DMS79 (cell line): ENCODE results near the gene AKAP13.
"Not testable (repeated sequence)": the region's sequence is repeated elsewhere in the genome, so short reads cannot be mapped to it uniquely, and the experiment has no call there.

ENCODE experiments used
- DNase-seq: peaks from one replicate; lab custom pipeline; 2025; lab: John Stamatoyannopoulos, UW

The AKAP13 gene

DNA sequence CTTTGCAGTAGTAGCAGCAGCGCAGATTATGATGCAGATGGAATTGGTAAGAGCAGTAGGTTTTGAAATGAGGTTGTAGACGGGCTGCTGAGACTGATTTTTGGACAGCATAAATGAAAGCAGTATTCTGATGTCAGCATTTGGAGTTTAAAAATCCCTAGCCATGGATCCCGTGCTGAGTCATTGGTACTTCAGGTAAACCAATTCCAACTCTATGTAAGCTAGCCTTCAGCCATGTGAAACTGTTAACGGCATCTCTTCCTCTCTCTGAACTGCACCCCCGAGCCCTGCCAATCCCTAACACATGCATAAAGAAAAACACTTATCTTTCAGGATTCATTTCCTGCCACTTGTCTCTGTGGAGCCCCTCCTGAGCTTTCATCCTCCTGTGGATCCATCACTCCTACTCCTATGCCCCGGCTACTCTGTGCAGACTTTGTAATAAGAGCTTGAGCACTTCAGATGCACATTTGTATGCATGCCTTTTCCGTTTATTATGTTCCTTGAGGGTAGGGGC lies 119.0 kb downstream of the AKAP13 start:
- DNase-seq, result peak; percentile 37

DNA sequence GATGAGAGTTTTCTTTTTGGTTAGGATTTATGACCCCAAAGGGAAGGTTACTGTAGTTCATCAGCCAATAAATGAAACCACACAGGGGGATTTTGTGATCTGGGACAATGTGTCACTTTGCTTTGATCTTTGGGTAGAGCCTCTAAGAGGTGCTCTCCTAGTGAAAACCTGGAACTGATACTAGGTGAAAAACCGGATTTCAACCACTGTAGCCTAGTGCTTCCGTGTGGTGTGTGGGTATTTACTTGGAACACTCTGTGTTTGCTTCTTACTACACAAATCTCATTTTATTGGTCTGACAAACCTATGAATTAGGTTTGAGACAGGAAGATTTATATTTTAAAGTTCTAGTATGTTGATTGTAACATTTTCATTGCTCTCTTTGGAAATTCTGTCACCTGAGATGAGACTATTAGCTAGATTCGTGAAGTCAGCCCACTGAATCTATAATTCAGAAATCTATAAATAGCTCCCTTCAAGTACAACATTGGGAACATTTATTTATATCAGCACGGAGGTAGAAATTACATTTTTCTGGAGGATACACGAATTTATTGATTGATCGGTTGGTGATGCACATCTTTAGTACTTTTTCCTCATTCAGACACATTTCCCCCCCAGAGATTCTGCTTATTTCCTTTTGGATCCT lies 119.8 kb downstream of the AKAP13 start:
- DNase-seq, result no peak

DNA sequence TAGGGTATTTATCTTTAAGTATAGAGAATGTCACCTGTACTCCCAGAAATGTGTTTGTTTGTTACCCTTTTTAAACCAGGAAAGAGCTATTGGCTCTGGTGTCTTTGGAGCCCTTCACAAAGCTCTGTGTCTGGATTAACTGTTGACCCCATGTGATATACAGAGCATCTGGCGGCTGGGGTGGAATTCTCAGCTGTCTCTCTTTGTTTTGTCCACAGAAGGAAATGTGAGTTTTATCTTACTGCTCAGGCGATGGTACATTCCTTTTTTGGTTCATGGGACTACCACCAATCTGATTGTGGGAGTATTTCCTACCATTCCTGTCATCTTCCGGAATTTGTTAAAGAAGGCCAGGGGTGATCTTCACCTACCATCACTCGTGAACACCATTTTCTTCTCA lies 120.3 kb downstream of the AKAP13 start:
- no peak for DNase-seq

DNA sequence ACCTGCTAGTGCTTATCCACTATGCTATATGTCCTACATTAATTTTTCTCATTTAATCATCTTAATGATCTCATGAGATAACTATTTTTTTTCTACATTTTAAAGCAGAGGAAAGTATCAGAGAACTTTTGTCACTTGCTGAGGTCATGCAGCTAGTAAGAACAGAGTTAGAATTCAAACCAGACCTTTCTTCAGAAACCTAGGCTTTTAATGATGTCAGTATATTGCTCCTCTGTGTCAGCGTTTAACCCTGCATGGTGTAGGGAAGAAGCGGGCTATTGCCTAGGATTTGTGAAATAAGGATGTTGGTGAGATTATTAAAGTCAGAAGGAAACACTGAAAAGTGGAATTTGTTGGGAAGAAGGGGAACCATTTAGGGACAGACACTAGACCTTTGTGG lies 121.2 kb downstream of the AKAP13 start:
- DNase-seq, result no peak

DNA sequence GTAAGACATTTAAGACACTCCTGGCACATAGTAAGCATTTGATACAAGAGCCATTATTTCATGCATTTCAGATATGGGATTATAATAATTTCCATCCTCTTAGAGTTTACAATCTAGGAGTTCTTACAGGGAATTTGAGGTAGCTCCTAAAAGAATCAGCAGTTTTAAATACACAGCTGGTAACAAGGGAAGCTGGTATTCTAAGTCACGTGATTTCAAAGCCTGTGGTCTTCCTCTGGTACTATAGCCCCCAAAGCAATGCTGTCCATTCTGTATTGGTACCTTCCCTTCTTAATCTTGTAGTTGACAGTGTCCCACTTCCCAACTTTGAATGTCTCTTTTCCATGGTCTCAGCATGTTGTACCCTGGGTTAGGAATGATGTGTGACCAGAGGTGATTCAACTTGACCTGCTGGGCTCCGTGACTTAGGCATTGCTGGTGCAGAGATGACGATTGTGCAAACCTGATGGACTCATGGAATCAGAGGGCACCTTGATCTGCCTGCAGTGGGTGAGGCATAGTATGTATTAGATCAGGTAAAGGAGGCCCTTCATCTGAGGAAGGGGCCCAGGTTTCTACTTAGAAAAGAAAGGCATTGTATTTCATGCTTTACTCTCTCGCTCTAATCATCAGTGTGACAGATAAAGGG lies 122.9 kb downstream of the AKAP13 start:
- no peak for DNase-seq

DNA sequence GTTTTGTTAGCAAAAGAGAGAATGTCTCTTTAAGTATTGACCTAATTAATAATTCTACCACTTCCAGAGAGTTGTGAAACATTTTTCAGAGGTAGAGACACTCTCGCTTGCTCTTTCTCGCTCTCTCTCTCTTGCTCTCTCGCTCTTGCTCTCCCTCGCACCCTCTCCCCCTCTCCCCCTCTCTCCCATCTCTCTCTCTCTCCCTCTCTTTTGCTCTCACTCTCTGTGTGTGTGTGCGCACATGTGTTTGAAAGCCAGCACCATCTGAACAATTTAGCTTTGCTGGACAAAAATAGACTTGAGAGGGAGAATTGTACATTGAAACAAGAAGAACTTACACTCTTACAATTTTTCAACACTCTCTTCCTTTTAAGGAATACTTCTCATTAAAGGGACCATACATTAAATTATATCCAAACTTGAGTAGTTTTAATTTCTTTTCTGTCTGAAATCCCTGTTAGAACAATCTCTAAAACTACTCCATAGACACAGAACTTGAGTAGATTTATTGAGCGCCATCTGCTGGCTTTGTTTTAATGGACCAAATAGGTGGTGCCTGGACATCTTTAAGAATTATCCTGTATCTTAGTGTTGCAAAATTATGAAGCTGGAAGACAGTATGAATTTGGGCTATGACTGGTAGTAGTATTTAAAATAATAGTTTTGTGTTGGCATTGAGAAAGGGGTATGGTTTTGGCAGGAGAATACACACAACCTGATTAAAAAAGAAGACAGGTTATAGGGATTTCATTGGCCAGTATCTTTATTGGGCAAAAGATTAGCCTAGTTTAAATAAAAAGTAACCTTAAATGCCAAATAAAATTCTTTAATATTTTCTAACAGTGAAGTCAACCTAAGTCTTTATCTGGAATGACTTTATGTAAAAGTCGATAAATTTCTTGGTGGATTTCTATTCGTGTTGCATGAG lies 124.6 kb downstream of the AKAP13 start:
- no peak for DNase-seq

DNA sequence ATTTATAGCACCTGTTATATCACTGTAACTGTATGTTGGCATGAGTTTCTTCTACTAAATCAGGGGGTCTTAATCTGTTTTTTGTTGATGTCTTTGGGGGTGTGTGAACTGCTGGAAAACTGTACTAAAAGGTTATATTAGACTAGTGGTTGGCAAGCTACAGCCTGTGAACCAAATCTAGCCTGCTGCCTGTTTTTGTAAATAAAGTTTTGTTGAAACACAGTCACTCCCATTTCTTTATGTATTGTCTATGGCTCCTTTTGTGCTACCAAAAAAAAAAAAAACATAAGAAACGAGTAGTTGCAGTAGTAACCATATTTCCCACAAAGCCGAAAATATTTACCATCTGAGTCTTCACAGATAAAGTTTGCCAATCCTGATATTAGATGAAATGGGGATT lies 126.7 kb downstream of the AKAP13 start:
- no peak for DNase-seq

DNA sequence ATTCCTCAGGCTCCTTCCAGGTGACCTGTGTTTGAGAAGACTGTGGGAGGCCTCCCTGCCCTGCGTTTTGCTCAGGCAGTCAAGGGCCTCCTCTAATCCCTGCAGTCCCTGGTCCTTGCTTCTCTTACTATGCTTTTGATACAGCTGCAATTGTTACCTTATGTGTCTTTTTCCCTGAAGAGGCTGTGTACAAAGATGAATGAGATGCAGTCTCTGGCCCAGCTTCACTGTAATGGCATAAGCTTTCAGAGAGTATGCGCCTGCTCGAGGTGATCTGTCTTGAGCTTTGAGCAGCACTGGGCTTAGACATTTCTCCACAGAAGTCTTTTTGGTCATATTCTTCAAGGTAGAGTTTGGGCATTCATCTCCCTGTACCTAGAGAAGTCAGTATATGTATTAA lies 129.6 kb downstream of the AKAP13 start:
- no peak for DNase-seq

DNA sequence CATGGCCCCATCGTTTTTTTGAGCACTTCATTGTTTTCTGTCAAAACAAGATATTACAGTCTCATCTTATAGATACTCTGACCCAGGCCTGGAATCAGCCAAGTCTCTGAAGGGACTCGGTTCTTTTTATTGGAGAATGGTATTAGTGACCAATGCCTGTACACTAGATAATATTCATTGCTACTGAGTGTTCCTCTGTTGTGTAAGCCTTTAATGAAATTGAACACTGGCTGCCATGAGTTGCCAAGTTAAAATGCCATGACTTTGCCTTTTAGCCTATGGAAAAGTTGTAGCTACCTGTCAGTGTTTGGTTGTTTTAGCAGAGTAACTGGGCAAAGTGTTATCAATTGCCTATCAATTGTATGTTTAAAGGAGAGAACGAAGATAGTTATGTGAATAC lies 134.0 kb downstream of the AKAP13 start:
- no peak for DNase-seq

DNA sequence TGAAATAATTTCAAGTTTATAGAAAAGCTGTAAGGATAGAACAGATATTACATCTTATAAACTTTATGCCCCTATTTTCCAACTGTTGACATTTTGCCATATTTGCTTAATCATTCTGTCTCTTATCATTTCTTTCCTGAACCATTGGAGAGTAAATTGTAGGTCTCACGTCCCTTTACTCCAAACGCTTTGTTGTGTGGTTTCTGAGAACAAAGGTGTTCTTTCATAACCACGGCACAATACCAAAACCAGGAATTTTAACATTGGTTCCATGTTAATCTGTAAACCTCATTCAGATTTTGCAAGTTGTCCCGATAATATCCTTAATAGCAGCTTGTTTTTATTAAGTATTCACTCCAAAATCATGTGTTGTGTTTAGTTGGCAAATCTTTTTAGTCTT lies 134.8 kb downstream of the AKAP13 start:
- no peak for DNase-seq

DNA sequence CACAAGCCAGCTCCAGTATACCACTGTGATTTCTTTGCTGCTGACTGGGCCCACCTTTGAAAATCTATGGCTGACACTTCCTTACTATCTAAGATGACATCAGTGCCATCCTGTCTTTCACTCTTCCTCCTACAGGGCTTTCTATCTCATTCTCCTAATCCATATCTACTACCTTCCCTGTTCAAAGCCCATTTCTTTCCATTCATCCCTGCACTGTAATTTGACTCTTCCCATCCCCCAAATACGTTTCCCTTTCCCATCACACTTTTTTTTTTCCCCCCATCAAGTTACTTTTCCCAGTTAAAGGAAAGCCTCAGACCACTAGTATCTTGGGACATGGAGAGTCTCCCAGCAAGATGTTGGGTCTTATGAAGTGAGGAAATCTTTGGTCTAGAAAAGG lies 136.7 kb downstream of the AKAP13 start:
- no peak for DNase-seq

DNA sequence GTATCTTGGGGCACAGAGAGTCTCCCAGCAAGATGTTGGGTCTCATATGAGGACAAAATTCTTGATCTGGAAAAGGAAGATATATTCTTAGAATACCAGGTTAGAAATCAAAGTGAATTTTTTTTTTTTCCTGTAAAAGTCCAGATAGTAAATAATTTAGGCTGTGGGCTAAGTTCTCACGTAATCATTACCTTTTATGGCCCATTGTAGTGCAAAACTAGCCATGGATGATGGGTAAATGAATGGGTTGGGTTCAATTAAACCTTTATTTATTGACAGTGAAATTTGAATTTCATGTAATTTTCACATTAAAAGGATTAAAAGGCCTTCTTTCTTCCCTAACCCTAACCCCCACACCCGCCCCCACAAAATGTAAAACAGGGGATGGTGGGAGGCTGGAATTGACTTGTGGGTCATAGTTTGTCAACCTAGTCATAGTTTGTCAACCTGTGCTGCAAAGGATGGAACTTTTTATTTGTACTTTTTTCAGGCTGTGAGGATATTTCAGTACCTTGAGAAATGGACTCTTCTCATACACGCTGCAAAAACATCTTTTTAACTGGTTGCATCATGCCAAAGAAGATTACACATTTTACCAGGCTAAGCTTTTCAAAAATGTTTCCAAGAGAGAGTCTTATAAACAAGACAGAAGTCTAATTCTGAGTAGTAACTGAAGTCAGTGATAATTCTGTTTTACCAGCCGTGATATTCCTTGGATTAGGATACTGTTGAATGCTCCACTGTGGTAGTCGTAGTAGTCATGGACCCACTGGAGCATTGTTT lies 138.8 kb downstream of the AKAP13 start:
- no peak for DNase-seq

DNA sequence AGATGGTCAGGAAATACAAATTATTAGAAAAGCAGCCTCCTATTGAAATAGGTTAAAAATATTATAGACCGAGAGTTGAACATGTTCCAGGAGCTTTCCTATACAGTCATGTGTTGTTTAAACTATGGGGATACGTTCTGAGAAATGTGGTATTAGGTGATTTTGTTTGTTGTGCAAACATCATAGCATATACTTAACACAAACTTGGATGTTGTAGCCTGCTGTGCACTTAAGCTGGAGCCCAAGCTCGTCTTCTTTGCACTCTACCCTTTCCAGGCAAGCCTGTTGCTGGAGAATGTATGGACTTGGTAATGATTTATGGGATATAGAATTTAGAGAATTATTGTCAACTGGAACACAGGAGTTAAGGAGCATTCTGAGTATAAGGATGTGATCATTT lies 140.2 kb downstream of the AKAP13 start:
- no peak for DNase-seq

DNA sequence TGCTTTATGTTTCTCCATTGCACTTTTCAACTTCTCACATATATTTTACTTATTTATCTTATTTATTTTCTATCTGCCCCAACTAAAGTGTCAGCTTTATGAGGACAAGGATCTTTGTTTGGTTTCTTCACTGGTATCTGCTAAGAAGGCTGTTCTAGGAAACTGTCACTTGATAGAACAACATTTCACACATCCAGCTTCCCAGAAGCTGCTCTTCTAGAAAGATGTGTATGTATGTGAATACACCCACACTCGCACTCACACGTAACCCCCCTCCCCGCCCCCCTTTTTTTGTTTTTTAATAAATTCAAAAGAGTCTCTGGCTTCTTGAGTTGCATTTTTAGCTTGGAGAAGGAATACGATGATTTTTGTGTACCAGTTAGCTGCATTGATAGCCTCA lies 143.1 kb downstream of the AKAP13 start:
- no peak for DNase-seq

DNA sequence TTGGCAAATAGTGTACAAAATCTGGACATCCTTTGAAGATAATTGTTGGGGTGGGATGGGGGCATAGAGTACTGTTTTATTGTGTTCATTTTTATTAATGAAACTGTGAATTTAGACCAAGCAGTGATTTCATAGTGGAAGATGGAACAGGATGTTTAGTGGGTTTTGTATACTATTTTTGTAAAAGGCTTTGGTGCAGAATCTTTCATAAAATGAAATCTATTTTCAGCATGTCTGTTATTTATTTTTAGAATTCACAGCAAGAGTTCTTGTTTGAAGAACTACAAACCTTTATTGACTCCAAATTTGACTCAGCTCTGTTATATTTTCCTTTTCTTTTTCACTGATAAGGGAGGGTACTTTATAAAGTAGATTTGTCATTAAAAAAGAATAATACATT lies 145.4 kb downstream of the AKAP13 start:
- no peak for DNase-seq

DNA sequence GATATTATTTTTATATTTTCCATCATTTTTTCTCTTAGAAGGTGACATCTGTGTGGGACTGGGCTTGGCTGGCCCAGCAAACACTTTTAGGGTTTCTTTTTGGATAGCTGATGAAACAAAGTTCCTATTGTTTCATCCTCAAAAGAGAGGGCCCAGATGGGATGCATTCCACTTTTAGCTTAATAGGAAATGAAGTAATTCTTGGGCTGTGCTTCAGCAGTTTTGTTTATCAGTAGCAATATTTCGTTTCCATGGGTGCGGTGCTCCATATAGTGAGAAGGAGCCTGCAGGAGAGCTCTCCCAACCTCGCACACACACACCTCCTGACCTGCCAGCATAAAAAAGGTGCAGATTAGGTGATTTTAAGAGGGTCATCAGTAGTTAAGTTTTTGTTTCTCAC lies 147.5 kb downstream of the AKAP13 start:
- DNase-seq, result no peak

DNA sequence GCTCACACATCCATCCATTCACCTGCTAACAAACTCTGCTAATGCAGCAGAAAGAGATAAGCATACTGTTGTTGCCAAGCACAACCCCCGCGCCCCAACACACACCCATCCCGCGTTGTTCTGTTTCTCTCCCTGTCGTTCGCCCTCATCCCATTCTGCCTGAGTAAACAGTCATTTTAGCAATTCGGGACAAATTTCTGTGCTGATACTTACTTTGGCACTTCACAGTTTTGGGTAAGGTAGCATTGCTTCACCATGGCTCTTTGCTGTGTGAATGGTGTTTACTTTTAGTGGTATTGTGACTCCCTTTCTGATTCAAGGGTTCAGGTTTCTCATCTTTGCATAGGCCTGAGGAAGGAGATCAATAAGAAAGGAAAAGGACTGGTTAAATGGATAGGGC lies 149.7 kb downstream of the AKAP13 start:
- no peak for DNase-seq

DNA sequence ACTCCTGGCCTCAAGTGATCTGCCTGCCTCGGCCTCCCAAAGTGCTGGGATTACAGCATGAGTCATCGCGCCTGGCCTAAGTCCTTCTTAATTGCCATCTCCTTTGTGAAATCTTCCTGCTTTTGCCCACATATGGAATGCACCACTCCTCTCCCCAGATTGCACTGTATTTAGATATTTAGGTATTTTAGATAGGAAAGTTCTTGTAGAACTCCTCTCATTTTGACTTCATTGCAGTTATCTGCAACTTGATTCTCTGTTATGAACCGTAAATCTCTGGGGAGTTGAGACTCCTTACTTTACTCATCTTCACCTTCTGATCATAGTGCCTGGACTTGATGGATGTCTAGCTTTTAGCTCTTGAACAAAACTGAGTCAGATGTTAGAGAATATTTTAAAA lies 150.7 kb downstream of the AKAP13 start:
- no peak for DNase-seq

DNA sequence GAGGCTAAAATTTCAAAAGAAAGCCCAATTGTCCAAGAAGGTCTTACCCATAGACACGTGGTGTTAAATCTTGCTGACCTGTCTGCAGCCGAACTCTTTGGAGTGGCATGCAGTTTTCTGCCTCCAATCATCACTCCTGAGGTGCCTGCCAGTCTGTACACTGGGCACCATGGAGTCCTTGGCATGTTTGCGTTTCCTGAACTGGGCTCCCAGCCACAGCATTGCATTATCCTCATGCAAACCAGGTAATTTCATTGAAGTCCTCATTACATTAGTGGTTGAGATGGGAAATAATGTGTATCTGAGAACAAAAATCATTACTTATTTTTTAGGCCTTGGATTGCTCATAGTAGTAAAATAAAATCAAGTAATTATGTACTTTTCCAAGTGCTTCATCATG lies 152.3 kb downstream of the AKAP13 start:
- no peak for DNase-seq

DNA sequence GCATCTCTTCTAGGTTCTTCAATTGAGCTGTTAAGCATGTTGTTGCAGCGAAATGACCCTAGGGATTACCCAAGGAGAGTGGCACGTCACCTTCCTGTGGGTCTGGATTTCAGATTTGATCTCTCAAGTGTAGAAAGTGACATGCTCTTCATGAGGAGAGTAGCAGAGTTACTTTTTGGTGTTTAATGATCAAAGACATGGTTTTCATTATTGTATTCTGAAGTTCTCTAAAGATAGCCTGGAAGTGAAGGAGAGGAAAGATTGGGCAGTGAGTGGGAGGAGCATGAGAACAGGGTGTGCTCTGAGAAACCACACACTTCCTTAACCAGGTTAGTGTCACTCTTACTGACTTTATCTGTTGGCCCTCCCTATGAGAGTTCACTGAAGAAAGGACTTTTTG lies 153.6 kb downstream of the AKAP13 start:
- DNase-seq, result no peak

DNA sequence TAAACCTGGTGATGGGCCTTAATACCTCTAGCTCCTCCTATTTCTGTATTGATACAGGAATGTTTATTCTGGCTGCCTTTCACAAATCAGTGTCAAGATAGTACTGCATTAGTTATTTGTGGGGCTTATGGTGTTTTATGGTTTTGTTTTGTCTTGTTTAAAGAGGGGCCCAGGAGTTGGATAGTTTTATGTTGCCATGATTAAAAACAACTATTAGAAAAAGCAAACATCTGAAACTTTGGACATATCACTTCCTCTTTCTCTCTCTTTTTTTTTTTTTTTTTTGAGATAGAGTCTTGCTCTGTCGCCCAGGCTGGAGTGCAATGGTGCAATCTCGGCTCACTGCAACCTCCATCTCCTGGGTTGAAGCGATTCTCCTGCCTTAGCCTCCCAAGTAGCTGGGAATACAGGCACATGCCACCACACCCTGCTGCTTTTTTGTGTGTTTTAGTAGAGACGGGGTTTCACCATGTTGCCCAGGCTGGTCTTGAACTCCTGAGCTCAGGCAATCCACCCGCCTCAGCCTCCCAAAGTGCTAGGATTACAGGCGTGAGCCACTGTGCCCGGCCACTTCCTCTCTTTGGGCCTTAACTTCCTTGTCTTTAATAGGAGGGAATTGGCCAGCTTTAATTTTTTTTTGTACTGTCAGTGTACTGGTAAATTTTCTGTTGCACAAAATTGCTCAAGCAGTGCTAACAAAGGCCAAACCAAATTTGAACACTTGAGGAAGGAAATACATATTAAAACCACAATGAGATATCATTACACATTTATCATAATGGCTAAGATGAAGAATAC lies 155.3 kb downstream of the AKAP13 start:
- DNase-seq, result not testable (repeated sequence)
